SKM-1 treated with dmso at 0.1 percent for 144 hours (cell line): ENCODE data around the gene PRKCZ.

Experiments
- DNase-seq: peaks from one replicate; lab custom pipeline; 2025; ENCODE audit not compliant: unreplicated experiment; lab: John Stamatoyannopoulos, UW

Gene PRKCZ

DNA sequence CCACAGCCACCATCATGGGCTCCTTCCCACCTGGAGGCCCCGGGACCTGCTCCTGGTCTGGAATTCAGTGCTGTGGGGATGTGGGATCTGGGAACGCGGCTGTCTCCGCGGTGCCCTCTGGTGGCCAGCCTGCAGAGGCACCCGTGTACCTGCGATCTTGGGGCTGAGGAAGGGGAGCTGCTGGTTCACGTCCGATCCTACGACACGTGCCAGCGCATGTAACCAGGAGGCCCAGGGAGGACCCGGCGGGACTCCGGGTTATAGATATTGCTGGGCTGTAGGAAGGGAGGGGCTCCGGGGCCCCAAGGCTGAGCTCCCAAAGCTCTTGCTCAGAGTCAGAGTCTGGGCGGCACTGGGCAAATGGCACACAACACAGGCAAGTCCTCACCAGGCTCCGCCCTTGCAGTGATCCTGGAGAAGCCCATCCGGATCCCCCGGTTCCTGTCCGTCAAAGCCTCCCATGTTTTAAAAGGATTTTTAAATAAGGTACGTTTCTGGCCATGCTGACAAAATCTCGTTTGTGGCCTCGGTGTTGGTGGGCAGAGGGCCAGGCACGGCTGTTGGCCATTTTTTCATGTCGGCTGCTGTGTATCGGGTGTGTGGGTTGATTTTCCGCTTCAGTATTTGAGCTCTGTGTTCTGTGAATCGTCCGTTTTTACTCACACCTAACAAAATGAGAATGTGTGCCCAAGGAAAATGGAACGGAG is 124.3 kb downstream of the PRKCZ start:
- peak; percentile 13 for DNase-seq

DNA sequence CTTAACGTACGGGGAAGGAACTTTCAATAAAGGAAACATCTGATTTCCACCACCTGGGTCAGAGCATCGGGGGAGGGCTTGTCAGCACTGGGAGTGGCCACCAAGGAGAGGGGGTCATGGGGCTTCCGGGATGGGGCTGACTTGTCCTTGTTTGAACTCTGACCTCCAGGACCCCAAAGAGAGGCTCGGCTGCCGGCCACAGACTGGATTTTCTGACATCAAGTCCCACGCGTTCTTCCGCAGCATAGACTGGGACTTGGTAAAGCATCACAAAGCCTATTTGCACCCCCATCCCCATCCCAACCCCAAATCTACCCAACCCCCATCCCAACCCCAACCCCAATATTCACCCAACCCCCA is 124.8 kb downstream of the PRKCZ start:
- DNase-seq: no peak

DNA sequence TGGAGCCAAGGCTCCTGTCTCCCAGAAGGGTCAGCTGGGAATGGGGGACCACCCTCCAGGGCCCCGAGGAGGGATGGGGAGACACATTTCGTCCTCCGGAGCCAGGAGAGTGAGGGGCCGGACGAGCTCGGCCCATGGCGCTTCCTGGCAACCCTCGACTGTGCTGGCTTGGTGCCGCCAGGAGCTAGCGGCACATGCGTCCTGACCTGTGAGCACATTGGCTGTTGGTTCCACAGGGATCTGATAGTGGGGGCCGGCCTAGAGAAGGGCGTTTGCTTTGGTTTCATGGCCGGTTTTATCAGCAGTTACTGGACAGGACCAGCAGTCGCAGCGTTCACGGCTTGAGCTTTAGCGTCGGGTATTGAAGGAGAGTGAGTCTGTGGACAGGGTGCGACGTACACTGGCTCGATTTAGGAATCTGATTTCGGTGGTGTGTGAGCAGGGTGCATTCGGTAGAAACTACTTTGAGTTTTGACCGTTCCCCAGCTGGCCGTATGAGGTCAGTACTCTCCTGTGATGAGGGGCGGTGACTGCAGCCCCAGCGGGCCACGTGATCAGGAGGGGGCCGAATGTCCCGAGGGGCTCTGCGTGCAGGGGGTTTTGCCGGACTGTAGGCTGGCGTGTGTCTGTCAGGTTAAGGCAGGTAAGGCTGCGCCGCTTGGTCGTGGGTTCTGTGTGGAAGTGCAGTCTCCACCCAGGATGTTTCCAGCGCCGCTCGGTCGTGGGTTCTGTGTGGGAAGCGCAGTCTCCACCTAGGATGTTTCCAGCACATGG is 125.7 kb downstream of the PRKCZ start:
- no peak for DNase-seq

DNA sequence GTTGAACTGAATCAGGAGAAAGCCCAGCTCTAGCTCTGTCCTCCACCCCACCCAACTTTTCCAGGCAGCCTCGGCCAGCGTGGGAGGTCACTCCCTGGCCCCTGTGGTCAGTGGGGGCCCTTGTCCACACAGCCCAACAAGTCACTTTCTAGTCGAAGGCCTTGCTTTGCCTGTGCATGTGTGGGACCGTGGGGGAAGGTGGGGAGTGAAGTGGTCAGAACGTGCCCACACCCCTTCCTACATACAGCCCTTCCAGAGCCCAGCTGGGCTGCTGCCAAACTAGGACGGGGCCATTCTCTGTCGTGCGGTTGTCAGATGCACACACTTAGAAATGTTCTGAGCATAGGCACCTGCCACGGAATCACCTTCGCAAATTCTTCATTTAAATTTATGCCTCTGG is 126.4 kb downstream of the PRKCZ start:
- DNase-seq: no peak

DNA sequence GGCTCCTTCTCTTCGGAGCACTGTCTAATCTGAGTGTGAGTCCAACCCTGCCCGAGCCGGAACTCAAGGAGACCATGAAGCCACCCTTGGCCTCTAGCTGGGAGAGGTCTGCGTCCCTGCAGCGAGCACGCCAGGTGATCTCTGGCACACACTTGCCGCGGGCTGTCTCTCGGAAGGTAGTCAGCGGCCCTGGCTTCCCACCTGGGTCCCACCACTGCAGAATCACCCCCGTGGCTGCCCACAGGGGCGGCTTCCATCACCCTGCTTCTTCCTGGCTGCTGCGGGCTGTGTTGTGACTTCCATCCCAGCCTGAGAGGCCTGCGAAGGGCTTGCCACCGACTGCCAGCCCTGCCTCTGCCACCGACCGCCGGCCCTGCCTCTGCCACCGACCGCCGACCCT is 127.3 kb downstream of the PRKCZ start:
- DNase-seq: no peak

DNA sequence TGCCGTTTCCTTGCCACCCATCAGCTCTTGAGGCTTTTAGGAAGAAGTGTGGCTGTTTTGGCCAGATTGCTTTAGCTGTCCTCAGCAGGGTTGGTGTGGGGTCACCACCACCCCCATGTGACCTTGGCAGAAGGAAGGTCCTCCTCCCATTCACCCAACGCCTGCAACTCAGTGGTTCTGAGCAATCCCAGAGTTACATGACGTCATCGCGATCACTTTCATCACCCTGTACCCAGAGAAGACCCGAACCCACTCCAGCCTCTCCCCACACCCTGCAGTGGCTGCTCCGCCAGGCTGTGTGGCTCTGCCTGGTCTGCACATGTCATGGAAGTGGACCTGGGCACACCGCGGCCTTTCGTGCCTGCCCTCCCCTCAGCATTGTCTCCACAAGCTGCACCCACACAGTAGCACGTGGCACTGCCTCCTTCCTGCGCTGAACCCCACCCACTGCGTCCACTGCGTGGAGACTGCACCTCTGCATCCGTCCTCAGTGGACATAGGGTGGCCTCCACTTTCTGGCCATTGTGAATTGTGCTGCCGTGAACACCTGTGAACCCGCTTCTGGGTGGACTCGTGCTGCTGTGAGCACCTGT is 127.8 kb downstream of the PRKCZ start:
- DNase-seq: no peak

DNA sequence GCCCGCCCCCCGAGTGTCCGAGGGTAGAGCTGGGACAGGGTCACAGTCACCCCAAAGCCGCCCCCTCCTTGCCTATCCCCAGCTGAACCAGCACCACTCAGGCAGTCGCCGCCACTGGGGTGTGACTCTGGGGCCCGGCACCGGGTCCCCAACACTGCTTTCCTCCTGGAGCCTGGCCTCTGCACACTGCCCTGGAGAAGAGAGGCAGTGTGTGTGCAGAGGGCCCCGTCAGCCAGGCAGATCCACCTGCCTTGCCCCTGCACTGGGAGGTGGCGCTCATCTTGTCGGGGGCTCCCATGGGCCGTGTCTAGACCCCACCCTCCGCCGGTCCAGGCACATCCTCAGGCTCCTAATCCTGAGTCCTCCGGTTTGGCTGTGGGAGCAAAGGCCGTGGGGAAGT is 128.7 kb downstream of the PRKCZ start:
- DNase-seq: no peak

DNA sequence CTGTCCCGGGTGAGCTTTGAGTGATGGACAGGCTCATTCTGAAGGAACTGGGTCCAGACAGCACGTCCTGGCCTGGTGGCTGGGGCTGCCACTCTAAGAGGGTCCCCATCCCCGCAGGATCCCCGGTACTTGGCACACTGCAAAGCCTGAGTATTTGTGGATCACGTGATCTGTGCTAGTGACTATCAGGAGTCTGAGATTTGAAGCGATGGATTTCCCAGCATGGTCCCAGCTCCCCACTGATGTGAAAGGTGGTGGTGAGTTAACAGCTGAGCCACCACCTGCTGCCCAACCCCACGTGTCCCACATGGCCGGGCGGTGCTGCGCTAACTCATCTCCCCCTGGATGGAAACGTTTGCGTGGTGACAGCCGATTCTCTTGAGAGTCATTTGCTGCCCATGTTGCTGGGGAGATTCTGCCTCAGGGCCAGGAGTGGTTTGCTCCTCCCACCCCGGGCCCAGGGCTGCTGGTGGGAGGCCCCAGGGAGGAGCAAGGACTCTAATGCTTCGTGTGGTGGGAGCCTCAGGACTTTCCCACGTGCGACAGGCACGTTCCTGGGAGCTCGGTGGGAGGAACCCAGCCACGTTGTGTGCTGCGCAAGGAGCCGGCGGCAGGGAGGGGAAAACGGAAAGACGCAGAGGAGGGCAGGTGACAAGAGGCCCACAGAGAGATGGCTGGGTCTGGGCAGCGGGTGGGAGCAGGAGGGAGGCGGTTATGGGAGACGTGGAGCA is 129.2 kb downstream of the PRKCZ start:
- DNase-seq: no peak

DNA sequence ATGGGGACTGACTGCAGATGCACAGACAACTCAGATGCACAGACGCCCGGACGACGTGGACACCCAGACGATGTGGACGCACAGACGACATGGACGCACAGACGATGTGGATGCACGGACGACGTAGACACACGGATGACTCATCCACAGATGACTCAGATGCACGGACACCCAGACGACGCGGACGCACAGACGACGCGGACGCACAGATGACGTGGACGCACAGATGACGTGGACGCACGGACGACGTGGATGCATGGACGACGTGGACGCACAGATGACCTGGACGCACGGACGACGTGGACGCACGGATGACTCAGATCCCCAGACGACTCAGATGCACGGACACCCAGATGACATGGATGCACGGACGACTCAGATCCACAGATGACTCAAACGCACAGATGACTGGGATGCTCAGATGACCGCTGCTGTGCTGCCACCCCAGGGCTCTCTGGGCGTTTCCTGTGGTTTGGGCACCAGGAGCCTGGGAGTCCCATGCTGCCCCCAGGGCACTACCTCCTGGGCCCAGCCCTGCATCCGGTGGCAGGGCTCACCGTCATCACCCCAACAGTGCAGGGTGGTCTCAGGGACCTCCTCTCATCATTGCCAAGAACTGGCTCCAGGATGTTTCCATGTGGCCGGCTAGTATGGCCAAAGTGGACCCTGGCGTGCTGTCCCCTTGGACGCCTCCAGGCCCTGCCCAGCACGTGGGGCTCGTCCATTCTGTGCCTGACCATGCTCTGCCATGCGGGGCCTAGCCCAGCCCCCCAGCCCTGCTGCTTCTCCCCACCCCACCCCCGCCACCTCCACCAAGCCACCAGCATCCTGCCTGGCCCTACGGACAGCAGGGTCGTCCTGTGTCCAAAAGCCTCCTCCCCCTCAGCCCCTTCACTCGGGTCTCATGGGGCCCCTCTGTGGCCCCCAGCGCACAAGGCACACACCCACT is 130.4 kb downstream of the PRKCZ start:
- DNase-seq: no peak

DNA sequence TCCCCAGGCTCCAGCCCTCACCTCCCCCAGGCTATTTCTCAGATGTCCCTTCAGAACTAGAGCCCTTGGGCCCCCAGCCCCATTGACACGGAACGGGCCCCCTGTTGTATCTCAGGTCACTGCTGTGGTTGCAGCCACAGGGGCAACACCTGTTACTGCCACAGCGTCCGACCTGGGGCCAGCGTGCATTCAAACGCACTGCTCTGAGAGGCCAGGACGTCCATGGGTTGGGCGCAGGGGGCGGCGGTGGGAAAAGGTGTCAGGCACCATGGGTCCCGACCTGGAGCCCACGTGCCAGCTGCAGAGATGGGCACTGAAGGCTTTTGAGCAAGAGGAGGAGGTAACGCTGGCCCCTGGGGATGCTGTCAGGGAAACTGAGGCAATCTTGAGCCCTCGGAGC is 131.1 kb downstream of the PRKCZ start:
- no peak for DNase-seq

DNA sequence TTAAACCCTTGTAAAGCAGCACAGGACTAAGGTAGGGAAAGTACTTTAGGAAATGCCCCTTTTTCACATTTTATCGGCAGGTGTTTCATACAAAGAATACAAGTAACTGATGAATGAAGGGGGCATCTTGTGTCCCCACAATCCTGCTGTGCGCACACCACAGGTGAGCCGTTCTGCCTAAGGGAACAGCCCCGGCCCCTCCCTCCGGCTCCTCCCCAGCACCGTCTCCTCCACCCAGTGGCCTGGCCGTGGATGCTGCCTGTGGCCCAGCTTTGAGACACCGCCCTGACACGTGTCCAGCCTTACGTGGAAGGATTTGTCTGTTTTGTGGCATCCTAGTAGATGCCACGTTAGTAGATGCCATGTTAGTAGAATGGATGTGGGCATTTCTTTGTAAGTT is 131.5 kb downstream of the PRKCZ start:
- DNase-seq: no peak

DNA sequence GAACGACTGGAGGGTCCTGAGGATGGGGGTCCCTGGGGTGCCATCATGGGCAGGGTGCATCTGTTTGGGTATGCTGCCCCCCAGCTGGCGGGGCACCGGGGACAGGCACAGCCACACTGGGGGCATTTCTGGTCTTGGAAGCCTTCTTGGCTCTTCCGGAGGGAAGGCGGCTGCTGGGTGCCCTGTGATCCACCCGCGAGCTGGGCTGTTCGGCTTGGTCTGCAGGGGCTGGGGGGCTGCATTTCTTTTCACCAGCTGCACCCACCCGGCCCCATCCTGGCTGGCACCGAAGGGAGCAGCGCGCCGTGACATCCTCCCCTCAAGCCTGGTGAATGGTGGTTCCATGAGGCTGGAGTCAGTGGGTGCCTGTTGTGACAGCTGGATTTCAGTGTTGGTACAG is 132.2 kb downstream of the PRKCZ start:
- DNase-seq: no peak

DNA sequence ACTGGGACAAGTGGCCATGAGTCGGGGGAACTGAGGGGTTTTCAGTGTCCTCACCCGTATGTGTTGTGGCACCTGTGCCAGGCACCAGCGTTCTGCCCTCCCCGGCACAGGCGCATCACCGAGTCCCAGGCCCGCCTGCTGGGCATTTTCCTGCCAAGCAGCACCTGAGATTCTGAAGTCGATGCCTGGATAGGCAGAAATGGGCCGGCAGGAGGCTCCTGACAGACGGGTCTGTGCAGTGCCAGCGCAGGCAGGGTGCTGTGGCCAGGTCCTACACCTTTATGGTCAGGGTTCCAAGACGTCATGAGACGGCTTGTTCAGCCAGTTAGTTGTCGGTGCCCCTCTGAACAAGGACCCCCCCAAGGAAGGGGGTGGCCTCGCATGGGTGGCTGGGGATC is 133.7 kb downstream of the PRKCZ start:
- DNase-seq: no peak

DNA sequence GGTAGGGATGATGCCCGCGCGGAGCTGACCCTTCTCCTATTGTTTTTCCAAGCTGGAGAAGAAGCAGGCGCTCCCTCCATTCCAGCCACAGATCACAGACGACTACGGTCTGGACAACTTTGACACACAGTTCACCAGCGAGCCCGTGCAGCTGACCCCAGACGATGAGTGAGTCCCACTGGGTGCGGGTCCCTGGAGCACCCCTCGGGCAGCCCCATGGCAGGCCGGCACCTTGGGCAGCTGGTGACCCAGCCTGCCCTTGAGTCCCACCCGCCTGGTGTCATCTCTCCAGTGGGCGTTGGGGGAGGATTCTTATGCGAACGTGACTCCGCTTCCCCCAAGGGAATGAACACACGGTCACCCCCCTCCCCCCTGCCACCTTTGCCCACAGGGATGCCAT is 134.3 kb downstream of the PRKCZ start:
- no peak for DNase-seq

DNA sequence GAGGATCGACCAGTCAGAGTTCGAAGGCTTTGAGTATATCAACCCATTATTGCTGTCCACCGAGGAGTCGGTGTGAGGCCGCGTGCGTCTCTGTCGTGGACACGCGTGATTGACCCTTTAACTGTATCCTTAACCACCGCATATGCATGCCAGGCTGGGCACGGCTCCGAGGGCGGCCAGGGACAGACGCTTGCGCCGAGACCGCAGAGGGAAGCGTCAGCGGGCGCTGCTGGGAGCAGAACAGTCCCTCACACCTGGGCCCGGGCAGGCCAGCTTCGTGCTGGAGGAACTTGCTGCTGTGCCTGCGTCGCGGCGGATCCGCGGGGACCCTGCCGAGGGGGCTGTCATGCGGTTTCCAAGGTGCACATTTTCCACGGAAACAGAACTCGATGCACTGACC is 134.7 kb downstream of the PRKCZ start:
- DNase-seq: no peak

DNA sequence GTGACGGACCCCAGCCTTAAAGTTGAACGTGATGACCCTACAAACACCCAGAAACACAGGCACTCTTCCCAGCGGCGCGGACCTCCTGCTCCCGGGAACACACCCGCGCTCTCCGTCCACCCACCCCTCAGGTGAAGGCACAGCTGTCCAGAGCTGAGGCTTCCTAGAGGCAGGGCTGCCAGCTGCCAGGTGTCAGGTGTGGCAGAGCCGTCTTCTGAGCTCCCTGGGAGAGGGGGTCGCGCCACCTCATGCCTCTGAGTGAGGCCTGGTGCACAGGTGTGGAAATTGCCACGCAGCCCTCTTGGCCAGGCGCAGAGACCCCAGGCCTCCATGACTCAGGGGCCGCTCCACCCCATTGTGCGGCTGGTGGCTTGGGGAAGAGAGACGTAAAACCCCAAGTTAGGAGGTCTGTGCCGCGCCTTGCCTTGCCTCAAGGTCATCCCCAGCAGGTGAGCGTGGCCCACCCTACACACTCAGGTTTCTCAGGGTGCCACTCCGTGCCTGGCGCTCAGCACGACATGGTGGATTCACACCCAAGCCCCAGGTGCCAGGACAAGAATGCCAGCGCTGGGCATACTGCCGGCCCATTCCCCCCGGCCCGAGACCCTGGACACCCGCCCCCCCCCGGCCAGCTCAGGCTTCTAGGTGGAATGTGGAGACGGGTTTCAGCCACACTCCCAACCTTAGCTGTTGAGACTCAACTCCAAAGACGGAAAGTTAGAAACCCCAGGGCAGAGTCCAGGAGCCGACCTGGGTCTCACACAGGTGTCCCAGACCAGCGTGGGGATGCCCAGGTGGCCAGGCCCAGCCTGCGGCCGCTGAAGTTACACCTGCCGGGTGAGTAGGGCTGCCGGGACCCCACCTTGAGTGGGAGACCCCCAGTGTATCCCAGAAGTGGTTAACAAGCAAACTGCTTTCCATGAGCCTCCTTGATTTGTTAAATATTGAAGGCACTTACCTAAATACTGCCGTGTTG is 136.0 kb downstream of the PRKCZ start:
- DNase-seq: no peak

DNA sequence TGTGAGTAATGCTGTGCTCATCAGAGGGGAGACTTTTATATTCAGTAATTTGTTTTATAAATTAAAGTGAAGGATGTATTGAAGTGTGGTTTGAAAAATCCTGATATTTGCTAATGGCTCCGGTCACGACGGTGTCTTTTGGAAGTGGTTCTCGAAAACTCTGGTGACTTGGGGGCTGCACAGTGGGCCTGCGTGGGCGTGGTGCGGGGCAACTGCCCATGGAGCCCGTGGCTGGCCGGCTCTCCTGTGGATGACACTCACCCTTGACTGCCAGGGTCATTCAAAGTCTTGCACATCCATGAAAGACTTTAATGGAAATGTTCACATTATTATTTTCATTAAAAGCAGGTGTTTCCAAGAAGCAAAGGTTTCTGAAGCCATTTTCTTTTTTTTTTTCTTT is 136.7 kb downstream of the PRKCZ start:
- DNase-seq: no peak

DNA sequence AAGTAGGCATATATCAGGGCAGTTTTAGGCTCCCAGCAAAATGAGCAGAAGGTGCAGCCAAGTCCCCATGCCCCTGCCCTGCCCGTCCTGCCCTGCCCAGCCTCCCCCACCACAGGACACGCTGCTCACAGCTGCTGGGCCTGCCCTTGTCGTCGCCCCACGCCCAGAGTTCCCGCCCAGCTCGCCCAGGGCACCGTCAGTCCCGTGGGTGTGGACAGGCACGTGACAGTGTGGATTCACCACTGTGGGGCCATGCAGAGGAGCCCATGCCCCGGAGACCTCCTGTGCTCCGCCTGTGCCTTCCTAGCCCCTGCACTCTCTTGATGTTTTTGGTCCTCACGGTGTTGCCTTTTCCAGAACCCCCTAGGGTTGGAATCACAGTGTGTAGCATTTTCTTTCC is 137.4 kb downstream of the PRKCZ start:
- no peak for DNase-seq

DNA sequence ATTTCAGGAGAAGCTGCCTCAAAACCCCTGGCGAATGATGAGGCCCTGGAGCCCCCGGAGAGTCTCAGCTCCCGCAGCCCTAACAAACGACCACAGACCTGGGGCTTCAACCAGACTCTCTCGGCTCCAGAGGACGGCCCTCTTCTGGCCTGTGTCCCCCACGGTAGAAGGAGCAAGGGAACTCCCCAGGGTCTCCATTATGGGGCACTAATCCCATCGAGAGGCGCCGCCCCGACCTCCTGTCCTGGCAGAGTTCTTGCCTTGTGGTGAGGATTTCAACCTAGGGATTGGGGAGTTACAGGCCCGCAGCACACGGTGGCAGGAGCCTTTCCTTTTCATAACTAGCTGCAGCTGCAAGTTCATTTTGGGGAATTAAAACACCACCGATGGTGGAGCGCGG is 138.1 kb downstream of the PRKCZ start:
- no peak for DNase-seq
